Chondrocyte (in vitro differentiated cells): ENCODE data around the gene OR56A5. TPM values are rescaled to one million over a fixed set of nuclear protein-coding genes. Genes with fewer than 3 reads are reported as not detected.
A peak's percentile ranks its signal among the peaks of the same experiment; 100 is the strongest.

Experiments used
- DNase-seq: peaks from one replicate; pipeline ENCODE4 v3.0.0; 2021; ENCODE audit warnings: mixed read lengths, low spot score
- H3K27ac Mint-ChIP-seq: one replicate; pipeline ENCODE4 v1.8.0; 2021; ENCODE audit warnings: mild to moderate bottlenecking, moderate library complexity, mixed read lengths; ENCODE audit not compliant: unreplicated experiment
- H3K27me3 Mint-ChIP-seq: 2 replicates; pipeline ENCODE4 v1.8.0; 2021; ENCODE audit warnings: low read depth, mixed read lengths
- H3K36me3 Mint-ChIP-seq: 2 replicates; pipeline ENCODE4 v1.8.0; 2021; ENCODE audit warnings: low read depth, mixed read lengths
- H3K4me1 Mint-ChIP-seq: 2 replicates; pipeline ENCODE4 v1.8.0; 2021; ENCODE audit warnings: low read depth, mild to moderate bottlenecking, mixed read lengths
- H3K4me3 Mint-ChIP-seq: one replicate; pipeline ENCODE4 v1.8.0; 2021; ENCODE audit warnings: mild to moderate bottlenecking, moderate library complexity, mixed read lengths; ENCODE audit not compliant: unreplicated experiment
- H3K9me3 Mint-ChIP-seq: 2 replicates; pipeline ENCODE4 v1.8.0; 2021; ENCODE audit warnings: low read depth, mixed read lengths
- total RNA-seq: library from RNA; stranded (reverse); gene quantifications from 3 replicates; pipeline ENCODE4 v1.2.1, GENCODE V29; 2021
- TF ChIP-seq, protein P1 (sequence below): fragments of 200-600 bp; sonication (generic); IDR thresholded peaks from 2 replicates; pipeline ENCODE4 v1.5.0; 2021; ENCODE audit warnings: antibody characterized with exemption, mild to moderate bottlenecking, moderate library complexity

Gene OR56A5
- total RNA-seq, 1 donor from 2014 or later: not detected

DNA sequence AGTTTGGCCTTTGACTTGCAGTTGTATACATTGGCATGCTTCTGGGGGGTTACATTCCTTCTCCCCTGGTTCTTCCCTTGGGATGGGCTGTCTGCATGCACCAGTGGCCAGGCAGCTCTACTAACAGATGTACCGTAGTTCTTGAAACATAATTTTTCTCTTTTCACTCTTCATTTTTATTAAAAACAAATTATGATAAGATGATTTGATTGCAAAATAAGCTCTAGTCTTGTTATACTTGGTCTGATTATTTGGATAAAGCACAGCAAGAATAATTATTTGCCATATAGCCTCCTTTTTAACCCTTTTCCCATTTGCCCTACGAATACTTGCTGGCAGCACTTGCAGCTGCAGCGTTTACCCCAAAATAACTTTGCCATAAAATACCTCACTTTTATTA, 12.7 kb downstream of the OR56A5 start:
- no peak for DNase-seq
- Mint-ChIP-seq H3K27me3 (no peaks in the 10 kb centered on the region), H3K27ac (no peak overlapping the region), H3K36me3 (no peaks in the 10 kb centered on the region), H3K4me3 (no peak overlapping the region), H3K4me1 (no peaks in the 10 kb centered on the region), H3K9me3 (peaks cover 9% of the 10 kb centered on the region)
- TF ChIP-seq, protein P1, sequence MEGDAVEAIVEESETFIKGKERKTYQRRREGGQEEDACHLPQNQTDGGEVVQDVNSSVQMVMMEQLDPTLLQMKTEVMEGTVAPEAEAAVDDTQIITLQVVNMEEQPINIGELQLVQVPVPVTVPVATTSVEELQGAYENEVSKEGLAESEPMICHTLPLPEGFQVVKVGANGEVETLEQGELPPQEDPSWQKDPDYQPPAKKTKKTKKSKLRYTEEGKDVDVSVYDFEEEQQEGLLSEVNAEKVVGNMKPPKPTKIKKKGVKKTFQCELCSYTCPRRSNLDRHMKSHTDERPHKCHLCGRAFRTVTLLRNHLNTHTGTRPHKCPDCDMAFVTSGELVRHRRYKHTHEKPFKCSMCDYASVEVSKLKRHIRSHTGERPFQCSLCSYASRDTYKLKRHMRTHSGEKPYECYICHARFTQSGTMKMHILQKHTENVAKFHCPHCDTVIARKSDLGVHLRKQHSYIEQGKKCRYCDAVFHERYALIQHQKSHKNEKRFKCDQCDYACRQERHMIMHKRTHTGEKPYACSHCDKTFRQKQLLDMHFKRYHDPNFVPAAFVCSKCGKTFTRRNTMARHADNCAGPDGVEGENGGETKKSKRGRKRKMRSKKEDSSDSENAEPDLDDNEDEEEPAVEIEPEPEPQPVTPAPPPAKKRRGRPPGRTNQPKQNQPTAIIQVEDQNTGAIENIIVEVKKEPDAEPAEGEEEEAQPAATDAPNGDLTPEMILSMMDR: no peak

DNA sequence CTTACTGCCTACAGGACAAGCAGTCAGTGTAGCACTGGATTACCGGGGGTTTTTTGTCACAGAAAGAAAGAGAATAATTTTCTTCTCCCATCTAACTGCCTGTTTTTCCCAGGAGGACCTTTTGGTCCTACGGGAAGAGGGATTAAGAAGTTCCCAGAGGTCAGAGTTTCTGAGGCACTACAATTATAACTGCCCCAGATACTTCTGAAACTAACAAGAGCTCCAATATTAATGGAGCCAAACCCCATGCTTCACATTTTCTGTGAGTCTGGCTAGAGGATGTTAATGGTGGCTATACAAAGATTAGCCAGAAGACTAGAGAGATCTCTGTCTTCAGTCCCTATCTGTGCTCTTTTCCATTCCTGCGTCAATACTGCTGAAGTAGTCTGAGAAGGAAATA, 26.3 kb downstream of the OR56A5 start, which contains the start of gene OR56A3:
Gene OR56A3 (plus strand): TSS at position 301 of the 400 bp plus-strand sequence. CDS start 5,096 bp downstream, outside the sequence.
- Mint-ChIP-seq H3K9me3 (peaks cover 16% of the 10 kb centered on the region), H3K36me3 (no peaks in the 10 kb centered on the region), H3K27me3 (peaks cover 6% of the 10 kb centered on the region), H3K27ac (no peak within 1 kb of the TSS), H3K4me1 (no peaks in the 10 kb centered on the region), H3K4me3 (no peak within 1 kb of the TSS)
- no peak for DNase-seq
- TF ChIP-seq, protein P1: no peak

DNA sequence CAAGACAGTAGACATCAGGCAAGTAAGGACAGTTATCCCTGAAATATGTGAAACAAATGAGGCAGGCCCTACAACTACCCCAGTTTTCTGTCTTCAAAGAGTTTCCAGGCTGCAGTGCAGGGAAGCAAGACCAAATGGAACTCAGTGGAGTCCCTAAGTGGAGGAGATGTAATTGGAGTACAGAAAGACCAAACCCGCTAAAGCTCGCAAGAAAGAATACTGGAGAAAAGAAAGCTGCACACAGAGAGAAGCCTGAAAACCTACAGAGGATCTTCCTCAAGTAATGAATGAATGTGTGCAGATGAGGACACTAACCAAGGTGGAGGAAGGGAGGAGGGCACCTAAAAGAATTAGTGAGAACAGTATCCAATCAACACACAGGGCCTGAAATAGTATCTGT, 27.5 kb downstream of the OR56A5 start:
- Mint-ChIP-seq H3K4me1 (no peaks in the 10 kb centered on the region), H3K27ac (no peak overlapping the region), H3K9me3 (peaks cover 25% of the 10 kb centered on the region), H3K4me3 (no peak overlapping the region), H3K27me3 (peaks cover 6% of the 10 kb centered on the region), H3K36me3 (no peaks in the 10 kb centered on the region)
- TF ChIP-seq, protein P1: no peak
- DNase-seq: no peak

DNA sequence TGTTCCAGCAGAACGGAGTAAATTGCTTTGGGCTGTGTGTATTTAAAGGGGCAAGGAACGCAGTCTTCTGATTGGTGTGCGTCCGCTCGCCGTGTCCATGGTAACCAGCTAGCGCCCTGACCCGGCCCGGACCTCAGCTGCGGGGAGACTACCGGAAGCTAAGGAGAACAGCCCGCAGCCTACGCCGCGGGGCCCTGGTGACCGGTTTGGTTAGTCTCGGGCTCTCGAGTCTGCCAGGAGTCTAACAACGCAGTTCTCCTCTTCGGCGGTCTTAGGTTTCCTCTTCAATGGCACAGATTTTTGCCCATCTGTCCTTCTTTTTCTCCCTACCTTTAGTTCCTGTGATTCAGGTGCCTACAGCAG, 29.7 kb downstream of the OR56A5 start:
- TF ChIP-seq, protein P1: no peak
- peak; percentile 81 for DNase-seq
- no peak overlapping the region for H3K4me3 Mint-ChIP-seq
- H3K36me3 Mint-ChIP-seq: no peaks in the 10 kb centered on the region
- H3K4me1 Mint-ChIP-seq: no peaks in the 10 kb centered on the region
- H3K27me3 Mint-ChIP-seq: peaks cover 2% of the 10 kb centered on the region
- H3K9me3 Mint-ChIP-seq: peaks cover 33% of the 10 kb centered on the region
- no peak overlapping the region for H3K27ac Mint-ChIP-seq

DNA sequence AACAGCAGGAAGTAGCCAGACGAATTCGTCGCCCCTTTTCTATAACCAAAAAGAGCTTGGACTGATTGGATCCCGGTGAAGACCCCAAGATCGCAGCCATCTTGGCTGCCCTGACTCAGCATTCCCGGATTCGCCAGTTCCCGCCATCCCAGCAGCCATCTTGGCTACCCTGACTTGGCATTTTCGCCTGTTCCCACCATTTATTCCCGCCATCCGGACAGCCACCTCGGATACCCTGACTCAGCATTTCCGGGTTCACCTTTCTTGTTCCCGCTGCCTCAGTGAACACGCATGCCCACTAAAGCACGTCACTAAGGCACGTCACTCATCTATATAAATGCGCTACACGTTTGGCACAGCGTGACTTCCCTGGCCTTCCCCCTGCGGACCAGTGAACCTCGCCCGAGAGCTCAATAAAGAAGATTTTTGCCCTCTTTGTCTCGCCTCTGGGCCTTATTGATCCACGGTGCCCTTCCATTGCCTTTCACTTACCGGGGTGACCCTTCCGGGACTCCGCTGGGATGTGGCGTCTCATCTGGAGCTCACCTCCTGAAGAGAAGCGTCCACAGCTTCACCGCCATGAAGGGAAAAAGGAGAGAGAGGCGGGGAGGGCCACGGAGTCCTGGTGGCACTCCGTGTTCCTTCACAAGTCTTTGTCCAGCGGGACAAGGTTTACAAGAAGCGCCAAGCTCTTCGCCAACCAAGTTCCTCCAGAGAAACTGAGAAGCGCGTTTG, 30.3 kb downstream of the OR56A5 start:
- no peaks in the 10 kb centered on the region for H3K36me3 Mint-ChIP-seq
- H3K4me3 Mint-ChIP-seq: no peak overlapping the region
- peak; percentile 65 for DNase-seq
- no peak overlapping the region for H3K27ac Mint-ChIP-seq
- peaks cover 38% of the 10 kb centered on the region for H3K9me3 Mint-ChIP-seq
- H3K27me3 Mint-ChIP-seq: peaks cover 2% of the 10 kb centered on the region
- no peaks in the 10 kb centered on the region for H3K4me1 Mint-ChIP-seq
- TF ChIP-seq, protein P1: no peak
